Measurements from ENCODE around the gene MYO5B. TPM values are rescaled to one million over a fixed set of nuclear protein-coding genes. Genes with fewer than 3 reads are reported as not detected.
A peak's percentile ranks its signal among the peaks of the same experiment; 100 is the strongest.

MYO5B gene
- polyA plus RNA-seq, 2 of the 4 experiments (the other 2 are of a cell fraction), result 6.4 to 18.4 TPM

DNA sequence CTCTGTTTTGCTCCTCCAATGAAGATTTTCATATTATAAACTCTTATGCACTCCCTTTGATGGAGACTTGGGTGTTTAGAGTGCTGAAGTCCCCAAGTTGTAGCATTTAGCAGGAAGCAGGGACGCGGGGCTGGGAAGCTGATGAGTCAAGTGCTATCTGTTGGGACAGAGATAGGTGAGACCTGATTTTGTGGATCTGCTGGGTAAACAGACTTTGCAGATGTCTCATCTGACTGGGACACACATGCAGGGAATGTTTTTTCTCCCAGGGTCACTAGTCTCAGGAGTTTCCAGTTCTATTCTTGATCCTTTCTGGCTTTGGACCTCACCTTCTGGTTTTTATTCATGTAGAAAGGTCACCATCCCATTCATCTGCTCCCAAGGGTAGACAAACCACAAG, 301.9 kb downstream of the MYO5B start:
- FAIRE-seq (no peak), DNase-seq (ENCODE audit: low read depth in 1 of 2, low spot score in 1 of 2) (no peak), ATAC-seq (no peak)
- WGBS (ENCODE audit: missing lambda C conversion rate), result 35% methylated on average over 2 of the region's 2 CpGs
- Histone ChIP-seq H3K4me2 (peak overlapping the region; percentile 19; the same call in 1 of the 3 replicates), H3K4me1 (0 out of 3 replicates have a peak, but pooled peaks cover 3% of the 10 kb centered on the region), H3K27ac (no peak overlapping the region), H3K9me3 (no peaks in the 10 kb centered on the region), H3K4me3 (no peak overlapping the region)
- POLR2A ChIA-PET, result no interaction called here
- TF ChIP-seq ZNF302 (CRISPR knock-in tag; IDR thresholded peaks at IDR 0.05) (no peak), NR3C1 (IDR thresholded peaks at IDR 0.05) (no peak), RARB (CRISPR knock-in tag; IDR thresholded peaks at IDR 0.05) (no peak), PHF8 (IDR thresholded peaks at IDR 0.05; ENCODE audit: borderline replicate concordance, low read depth) (no peak), CHD4 (IDR thresholded peaks at IDR 0.05; ENCODE audit: borderline replicate concordance) (no peak), TFCP2L1 (CRISPR knock-in tag; IDR thresholded peaks at IDR 0.05) (no peak), POLR2A (IDR thresholded peaks at IDR 0.05; ENCODE audit: low read length) (no peak), RCOR1 (IDR thresholded peaks at IDR 0.05; ENCODE audit: low read depth, low read length) (no peak), SMC3 (IDR thresholded peaks at IDR 0.05) (no peak), FOXS1 (CRISPR knock-in tag; IDR thresholded peaks at IDR 0.05) (no peak), RFX5 (IDR thresholded peaks at IDR 0.05) (no peak), HOXA7 (CRISPR knock-in tag; IDR thresholded peaks at IDR 0.05) (no peak)
- TF ChIP-seq, protein P1, sequence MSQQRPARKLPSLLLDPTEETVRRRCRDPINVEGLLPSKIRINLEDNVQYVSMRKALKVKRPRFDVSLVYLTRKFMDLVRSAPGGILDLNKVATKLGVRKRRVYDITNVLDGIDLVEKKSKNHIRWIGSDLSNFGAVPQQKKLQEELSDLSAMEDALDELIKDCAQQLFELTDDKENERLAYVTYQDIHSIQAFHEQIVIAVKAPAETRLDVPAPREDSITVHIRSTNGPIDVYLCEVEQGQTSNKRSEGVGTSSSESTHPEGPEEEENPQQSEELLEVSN (IDR thresholded peaks at IDR 0.05; ENCODE audit: borderline replicate concordance, low read depth), result no peak
- TF ChIP-seq, protein P2, sequence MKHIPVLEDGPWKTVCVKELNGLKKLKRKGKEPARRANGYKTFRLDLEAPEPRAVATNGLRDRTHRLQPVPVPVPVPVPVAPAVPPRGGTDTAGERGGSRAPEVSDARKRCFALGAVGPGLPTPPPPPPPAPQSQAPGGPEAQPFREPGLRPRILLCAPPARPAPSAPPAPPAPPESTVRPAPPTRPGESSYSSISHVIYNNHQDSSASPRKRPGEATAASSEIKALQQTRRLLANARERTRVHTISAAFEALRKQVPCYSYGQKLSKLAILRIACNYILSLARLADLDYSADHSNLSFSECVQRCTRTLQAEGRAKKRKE (CRISPR knock-in tag; IDR thresholded peaks at IDR 0.05; ENCODE audit: low read depth), result no peak
- TF ChIP-seq, protein P3, sequence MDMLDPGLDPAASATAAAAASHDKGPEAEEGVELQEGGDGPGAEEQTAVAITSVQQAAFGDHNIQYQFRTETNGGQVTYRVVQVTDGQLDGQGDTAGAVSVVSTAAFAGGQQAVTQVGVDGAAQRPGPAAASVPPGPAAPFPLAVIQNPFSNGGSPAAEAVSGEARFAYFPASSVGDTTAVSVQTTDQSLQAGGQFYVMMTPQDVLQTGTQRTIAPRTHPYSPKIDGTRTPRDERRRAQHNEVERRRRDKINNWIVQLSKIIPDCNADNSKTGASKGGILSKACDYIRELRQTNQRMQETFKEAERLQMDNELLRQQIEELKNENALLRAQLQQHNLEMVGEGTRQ (IDR thresholded peaks at IDR 0.05), result no peak
- CTCF ChIA-PET, result no interaction called here

DNA sequence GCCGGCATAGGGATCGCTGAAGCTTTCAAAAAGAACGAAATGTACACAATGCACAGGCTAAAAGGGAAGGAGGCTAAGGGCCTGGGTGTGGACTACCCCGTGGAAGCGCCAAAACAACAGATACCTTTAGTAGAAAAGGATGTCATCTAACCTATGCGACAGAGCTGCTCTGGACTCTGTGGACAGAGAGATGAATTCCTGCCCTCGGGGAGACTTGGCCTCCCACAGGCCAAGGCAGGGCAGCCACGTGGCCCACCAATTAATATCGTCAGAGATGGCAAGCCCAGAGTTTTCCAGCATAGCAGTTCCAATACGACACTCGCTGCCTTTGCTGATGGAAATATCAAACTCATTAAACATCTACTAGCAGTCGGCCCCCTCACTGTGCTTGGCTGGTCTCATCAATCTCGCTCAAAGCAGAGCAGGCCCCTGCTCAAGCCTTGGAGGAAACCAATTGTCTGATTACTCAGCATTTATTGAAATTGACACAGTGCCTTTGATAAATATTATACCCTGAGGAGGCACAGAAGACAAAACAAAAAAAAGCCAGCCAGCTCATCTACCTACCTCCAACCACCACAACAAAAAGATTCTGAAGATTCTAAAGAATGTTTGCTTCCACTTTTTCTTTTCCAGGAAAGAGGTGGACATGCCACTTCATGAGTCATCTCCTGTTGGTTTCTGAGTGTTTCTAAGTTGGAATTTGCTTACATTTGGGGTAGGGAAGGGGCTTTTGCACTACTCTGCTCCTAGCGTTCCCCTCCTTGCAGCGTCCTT, 302.6 kb downstream of the MYO5B start:
- CTCF ChIA-PET, result no interaction called here
- 45% methylated on average over 15 of the region's 15 CpGs for WGBS (ENCODE audit: missing lambda C conversion rate)
- Histone ChIP-seq H3K4me2 (peak overlapping the region; percentile 19; the same call in 1 of the 3 replicates), H3K4me3 (no peak overlapping the region), H3K9me3 (no peaks in the 10 kb centered on the region), H3K27ac (no peak overlapping the region), H3K4me1 (0 out of 3 replicates have a peak, but pooled peaks cover 3% of the 10 kb centered on the region)
- FAIRE-seq, result no peak
- POLR2A ChIA-PET, result no interaction called here
- no peak for DNase-seq (ENCODE audit: low read depth in 1 of 2, low spot score in 1 of 2)
- no peak for ATAC-seq
- TF ChIP-seq HOXB13 (CRISPR knock-in tag; IDR thresholded peaks at IDR 0.05; ENCODE audit: low read depth), result no peak
- no peak for TF ChIP-seq RNF2 (IDR thresholded peaks at IDR 0.05; ENCODE audit: borderline replicate concordance, low read depth)
- TF ChIP-seq KDM1A (IDR thresholded peaks at IDR 0.05; ENCODE audit: low read depth), result no peak
- peak; percentile 66 for TF ChIP-seq MAFK (IDR thresholded peaks at IDR 0.05; ENCODE audit: partially characterized antibody)

DNA sequence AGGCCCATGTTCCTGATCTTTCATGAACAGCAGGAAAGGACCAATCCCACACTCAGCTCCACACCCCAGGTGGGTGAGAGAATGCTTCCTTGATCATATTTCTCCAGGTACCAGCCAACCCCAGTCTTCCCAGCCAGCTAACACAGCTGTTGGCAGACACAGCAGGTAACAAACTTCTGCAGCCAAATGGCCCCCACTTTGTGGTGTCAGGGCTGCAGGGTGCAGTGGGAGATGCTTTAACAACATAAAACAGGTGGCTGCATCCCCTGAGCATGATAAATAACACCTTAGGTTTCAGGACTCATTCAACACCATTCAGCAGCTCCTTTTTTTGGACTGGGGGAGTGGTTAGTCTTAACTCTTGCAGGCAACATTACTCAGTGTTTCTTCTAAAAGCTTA, 304.9 kb downstream of the MYO5B start:
- ATAC-seq, result no peak
- no peaks in the 10 kb centered on the region for H3K9me3 ChIP-seq
- H3K4me3 ChIP-seq, result no peak overlapping the region
- H3K4me2 ChIP-seq, result no peak overlapping the region
- FAIRE-seq, result no peak
- CTCF ChIA-PET, result interaction anchor here (1.2 kb wide), 1 partner anchor 37 kb away, joined by 3 read pairs; no protein-coding TSS in a partner anchor
- no peak overlapping the region for H3K27ac ChIP-seq
- POLR2A ChIA-PET, result no interaction called here
- 0 out of 3 replicates have a peak, but pooled peaks cover 3% of the 10 kb centered on the region for H3K4me1 ChIP-seq
- DNase-seq (ENCODE audit: low read depth in 1 of 2, low spot score in 1 of 2), result no peak
- TF ChIP-seq, protein P4, sequence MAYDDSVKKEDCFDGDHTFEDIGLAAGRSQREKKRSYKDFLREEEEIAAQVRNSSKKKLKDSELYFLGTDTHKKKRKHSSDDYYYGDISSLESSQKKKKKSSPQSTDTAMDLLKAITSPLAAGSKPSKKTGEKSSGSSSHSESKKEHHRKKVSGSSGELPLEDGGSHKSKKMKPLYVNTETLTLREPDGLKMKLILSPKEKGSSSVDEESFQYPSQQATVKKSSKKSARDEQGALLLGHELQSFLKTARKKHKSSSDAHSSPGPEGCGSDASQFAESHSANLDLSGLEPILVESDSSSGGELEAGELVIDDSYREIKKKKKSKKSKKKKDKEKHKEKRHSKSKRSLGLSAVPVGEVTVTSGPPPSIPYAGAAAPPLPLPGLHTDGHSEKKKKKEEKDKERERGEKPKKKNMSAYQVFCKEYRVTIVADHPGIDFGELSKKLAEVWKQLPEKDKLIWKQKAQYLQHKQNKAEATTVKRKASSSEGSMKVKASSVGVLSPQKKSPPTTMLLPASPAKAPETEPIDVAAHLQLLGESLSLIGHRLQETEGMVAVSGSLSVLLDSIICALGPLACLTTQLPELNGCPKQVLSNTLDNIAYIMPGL (CRISPR knock-in tag; IDR thresholded peaks at IDR 0.05; ENCODE audit: borderline replicate concordance), result no peak
- TF ChIP-seq POLR2A (IDR thresholded peaks at IDR 0.05; ENCODE audit: low read length), result no peak
- TF ChIP-seq NPAS2 (CRISPR knock-in tag; IDR thresholded peaks at IDR 0.05; ENCODE audit: borderline replicate concordance), result no peak
- TF ChIP-seq RNF2 (IDR thresholded peaks at IDR 0.05; ENCODE audit: borderline replicate concordance, low read depth), result no peak
- TF ChIP-seq CHD4 (IDR thresholded peaks at IDR 0.05; ENCODE audit: borderline replicate concordance), result no peak
- TF ChIP-seq MYC (IDR thresholded peaks at IDR 0.05; ENCODE audit: borderline replicate concordance, low read length), result no peak
- TF ChIP-seq ZC3H11A (IDR thresholded peaks at IDR 0.05), result no peak
- TF ChIP-seq, protein P5, sequence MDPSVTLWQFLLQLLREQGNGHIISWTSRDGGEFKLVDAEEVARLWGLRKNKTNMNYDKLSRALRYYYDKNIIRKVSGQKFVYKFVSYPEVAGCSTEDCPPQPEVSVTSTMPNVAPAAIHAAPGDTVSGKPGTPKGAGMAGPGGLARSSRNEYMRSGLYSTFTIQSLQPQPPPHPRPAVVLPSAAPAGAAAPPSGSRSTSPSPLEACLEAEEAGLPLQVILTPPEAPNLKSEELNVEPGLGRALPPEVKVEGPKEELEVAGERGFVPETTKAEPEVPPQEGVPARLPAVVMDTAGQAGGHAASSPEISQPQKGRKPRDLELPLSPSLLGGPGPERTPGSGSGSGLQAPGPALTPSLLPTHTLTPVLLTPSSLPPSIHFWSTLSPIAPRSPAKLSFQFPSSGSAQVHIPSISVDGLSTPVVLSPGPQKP (IDR thresholded peaks at IDR 0.05; ENCODE audit: low read depth, low read length), result no peak
- TF ChIP-seq GATA3 (IDR thresholded peaks at IDR 0.05; ENCODE audit: borderline replicate concordance), result no peak
- TF ChIP-seq FOXS1 (CRISPR knock-in tag; IDR thresholded peaks at IDR 0.05), result no peak
- TF ChIP-seq HDAC2 (IDR thresholded peaks at IDR 0.05), result no peak
- TF ChIP-seq, protein P6, sequence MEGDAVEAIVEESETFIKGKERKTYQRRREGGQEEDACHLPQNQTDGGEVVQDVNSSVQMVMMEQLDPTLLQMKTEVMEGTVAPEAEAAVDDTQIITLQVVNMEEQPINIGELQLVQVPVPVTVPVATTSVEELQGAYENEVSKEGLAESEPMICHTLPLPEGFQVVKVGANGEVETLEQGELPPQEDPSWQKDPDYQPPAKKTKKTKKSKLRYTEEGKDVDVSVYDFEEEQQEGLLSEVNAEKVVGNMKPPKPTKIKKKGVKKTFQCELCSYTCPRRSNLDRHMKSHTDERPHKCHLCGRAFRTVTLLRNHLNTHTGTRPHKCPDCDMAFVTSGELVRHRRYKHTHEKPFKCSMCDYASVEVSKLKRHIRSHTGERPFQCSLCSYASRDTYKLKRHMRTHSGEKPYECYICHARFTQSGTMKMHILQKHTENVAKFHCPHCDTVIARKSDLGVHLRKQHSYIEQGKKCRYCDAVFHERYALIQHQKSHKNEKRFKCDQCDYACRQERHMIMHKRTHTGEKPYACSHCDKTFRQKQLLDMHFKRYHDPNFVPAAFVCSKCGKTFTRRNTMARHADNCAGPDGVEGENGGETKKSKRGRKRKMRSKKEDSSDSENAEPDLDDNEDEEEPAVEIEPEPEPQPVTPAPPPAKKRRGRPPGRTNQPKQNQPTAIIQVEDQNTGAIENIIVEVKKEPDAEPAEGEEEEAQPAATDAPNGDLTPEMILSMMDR (IDR thresholded peaks at IDR 0.05), result no peak

All from A549 (cell line).